HG03108 (cell line): ENCODE results near the gene SNAP47.

Experiments
- ATAC-seq: cut with Tn5 transposase; IDR thresholded peaks from one replicate; pipeline ENCODE4 v1.9.1; 2021; ENCODE audit warnings: moderate library complexity; ENCODE audit not compliant: unreplicated experiment

The SNAP47 gene

DNA sequence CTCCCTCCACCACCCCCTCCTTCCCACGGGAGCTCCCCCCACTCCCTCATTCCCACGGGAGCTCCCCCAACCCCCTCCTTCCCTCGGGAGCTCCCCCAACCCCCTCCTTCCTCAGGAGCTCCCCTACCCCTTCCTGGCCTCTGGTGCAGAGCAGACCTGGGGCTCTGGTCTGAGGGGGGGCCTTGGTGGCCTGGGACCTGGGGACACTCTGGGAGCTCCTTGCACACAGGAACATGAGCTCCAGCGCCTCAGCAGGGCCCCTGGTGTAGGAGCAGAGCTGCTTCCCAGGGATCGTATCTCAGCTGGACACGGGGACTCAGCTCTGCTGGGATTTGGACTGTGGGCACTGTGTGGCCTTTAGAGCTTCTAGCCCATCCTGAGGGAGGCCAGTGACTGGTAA lies 60.5 kb downstream of the SNAP47 start:
- ATAC-seq: no peak

DNA sequence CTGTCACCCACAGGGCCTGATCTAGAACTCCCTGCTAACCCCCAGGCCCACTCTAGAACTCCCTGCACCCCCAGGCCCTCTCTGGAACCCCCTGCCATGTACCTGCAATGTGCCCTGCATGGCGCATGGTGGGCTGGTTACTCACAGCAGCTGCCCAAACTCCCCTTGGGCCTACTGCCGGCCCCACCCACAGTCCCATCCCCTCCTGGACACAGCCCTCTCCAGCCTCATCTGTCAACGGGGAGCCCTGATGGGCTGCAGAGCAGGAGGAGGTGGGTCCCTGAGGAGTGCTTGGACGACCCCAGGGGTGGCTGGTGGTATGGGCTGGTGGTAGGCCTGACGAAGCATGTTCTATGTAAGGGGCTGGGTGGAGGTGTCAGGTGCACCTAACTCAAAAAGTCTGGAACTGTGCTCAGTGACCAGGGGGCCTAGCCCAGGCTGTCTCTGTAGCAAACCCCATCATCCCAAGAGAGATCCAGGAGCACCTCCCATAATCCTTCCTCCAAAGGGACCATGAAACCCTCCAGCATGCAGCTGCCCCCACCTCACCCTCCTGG lies 61.2 kb downstream of the SNAP47 start:
- no peak for ATAC-seq

DNA sequence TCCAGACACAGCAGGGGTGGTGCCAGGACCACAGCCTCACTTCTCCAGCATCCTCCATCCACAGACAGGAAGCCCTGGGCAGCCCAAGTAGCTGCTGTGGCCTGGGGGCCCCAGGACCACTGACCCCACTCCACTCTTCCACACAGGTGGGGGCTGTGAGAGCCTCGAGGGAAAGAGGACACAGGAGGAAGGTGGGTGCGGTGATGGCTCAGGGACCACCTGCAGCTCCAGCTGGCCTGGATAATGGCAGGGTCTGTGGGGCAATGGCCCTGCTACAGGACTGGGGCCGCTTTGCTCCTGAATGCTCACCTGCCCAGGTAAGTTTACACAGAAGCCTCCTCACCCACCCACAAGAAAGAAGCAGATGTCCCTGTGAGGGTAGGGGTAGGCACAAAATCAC lies 61.9 kb downstream of the SNAP47 start:
- no peak for ATAC-seq

DNA sequence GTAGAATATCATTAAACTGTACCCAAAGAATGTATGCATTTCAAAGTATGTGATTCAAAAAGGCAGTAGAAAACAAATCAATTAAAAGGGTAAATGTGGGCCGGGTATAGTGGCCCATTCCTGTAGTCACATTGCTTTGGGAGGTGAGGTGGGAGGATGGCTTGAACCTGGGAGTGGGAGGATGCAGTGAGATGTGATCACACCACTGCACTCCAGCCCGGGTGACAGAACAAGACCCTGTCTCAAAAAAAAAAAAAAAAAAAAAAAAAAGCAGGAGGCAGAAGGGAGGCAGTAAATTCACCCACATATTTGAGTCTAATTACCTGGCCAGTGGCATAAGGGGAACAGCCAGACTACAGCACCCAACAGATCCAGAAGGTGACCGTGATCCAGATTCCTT lies 62.4 kb downstream of the SNAP47 start:
- no peak for ATAC-seq

DNA sequence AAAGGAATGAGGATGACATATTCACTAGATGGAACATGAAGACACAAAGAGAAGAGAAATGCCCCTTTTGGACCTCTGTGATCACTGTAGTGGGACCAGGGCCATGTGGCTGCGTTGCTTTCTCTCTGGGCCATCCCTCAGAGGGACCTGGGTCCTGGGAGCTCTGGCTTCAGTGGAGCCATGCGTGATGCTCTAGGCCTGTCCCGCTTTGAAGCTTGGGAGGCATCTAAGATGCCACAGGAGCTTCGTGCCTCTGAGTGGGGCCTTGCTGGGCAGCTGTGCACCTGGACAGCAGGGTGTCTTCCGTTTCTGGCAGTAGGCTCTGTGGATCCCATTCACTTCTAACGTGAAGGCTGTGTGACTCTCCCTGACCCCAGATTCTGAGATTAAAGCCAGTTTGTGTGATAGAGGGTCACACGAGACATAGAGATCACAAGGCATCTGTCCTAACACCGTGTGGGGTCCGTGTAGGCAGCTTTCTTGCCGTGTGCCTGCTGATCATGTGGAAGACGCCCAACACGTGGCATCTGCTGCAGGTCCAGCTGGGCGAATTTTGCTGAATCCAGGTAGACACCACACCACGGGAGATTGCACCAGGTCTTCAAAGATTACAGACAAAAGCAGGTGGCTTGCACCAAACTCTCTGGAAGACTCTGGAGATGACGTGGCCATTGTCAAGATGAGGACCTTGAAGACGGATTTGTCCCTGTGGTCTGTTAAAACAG lies 63.0 kb downstream of the SNAP47 start:
- no peak for ATAC-seq

DNA sequence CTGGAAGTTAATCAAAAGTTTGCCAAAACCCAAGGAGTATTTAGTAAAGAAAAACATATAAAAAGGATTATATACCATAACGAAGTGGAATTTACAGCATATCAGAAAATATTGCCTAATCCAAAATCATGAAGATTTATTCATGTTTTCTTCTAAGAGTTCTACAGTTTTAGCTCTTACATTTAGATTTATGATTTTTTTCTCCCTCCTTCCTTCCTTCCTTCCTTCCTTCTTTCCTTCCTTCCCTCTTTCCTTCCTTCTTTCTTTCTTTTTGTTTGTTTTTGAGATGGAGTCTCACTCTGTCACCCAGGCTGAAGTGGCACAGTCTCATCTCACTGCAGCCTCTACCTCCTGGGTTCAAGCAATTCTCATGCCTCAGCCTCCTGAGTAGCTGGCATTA lies 64.5 kb downstream of the SNAP47 start:
- no peak for ATAC-seq

DNA sequence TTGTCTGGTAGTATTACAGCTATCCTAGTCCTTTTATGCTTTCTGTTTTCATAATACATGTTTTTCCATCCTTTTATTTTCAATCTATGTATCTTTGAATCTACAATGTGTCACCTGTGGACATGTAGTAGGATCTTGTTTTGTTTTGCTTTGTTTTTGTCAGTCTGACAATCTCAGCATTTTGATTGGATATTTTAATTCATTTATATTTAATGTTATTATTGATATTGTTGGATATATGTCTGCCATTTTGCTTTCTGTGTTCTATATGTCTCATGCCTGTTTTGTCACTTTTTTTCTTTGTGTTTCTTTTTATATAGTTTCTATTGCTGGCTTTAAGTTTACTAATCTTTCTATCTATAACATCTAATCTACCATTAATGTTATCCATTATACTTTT lies 68.7 kb downstream of the SNAP47 start:
- no peak for ATAC-seq

DNA sequence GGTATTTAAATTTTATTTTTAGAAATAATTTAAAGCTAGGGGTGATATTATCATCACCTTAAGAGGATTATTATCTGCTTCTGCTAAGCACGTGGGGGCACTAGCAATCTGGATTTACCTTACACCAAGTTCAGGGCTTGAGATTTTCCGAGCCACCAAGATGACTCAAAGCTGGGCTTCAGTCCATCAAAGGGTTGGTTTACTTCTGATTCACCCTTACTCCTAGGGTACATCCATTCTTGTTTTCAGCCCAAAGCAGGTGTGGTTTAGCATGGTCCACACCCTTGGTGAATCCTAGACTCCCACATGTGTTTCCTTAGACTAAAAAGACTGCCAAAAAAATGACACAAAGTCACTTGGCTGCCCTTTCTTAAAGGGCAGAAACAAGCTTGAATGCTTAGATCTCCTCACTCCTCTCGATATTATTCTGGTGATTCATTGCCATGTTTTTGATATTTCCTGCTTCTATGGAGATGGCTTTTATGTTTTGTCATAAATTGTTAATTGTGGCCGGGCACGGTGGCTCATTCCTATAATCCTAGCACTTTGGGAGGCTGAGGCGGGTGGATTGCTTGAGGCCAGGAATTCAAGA lies 70.5 kb downstream of the SNAP47 start:
- ATAC-seq: no peak

DNA sequence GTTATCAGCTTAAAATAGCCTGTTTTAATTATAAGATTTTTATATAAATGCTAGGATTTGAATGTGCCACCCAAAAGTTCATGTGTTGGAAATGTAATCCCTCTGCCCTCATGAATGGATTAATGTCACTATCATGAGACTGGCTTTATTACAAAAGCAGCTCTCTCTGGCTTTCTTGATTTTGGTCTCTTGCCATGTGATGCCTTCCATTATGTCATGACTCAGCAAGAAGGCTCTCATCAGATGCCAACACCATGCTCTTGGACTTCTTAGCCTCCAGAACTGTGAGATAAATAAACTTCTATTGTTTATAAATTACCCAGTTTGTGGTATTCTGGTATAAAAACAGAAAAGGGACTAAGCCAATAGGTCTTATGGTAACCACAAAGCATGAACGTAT lies 73.3 kb downstream of the SNAP47 start:
- ATAC-seq: no peak

DNA sequence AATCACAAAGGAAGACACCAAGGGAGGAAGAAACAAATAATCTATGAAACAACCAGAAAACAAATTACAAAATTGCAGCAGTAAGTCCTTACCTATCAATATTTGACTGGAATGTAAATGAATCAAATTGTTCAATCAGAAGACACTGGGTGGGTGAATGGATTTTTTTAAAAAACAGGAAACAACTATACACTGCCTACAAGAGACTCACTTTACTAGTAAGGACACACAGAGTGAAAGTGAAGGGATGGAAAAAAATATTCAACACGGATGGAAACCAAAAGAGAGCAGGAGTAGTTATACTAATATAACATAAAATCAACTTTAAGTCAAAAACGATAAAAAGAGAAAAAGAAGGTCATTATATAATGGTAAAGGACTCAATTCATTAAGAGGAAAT lies 73.8 kb downstream of the SNAP47 start:
- ATAC-seq: no peak

DNA sequence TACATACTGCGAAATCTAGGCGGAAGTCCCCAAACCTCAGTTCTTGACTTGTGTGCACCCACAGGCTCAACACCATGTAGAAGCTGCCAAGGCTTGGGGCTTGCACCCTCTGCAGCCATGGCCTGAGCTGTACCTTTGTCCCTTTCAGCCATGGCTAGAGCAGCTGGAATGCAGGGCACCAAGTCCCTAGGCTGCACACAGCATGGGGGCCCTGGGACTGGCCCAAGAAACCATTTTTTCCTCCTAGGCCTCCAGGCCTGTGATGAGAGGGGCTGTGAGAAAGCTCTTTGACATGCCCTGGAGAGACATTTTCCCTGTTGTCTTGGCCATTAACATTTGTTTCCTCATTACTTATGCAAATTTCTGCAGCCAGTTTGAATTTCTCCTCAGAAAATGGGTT lies 78.7 kb downstream of the SNAP47 start:
- ATAC-seq: no peak

DNA sequence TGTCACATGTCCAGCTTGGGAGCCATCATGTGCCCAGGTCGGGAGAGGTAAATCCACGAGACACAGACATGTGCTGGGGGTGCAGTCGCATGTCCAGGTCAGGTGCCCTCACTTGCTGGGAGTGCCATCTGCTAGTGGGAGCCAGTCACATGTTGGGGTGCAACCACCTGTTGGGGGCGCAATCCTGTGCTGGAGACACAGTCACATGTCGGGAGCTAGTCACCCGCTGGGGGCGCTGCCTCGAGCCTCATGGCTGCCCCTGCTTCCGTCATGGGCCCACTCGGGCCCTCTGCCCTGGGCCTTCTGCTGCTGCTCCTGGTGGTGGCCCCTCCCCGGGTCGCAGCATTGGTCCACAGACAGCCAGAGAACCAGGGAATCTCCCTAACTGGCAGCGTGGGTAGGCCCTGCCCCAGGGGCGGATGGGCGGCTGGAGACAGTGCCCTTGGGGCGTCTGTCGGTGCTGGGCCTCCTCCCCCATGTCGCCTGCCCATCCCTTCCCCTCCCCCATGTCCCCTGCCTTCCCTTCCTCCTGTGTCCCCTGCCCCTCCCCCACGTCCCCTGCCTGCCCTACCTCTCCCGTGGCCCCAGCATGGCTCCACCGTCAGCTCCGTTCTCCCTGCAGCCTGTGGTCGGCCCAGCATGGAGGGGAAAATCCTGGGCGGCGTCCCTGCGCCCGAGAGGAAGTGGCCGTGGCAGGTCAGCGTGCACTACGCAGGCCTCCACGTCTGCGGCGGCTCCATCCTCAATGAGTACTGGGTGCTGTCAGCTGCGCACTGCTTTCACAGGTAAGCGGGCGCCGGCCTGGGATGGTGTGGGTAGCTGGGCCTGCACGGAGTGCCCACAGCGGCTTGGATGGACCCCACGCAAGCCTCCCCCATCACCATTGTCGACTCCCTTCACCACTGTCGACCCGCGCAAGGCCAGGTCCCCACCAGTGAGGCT lies 80.5 kb downstream of the SNAP47 start, which contains the start of gene PRSS38:
TSS of gene PRSS38 (plus strand) at position 208 of the 942 bp plus-strand sequence. CDS start at position 250, 42 bp downstream.
- ATAC-seq: no peak

DNA sequence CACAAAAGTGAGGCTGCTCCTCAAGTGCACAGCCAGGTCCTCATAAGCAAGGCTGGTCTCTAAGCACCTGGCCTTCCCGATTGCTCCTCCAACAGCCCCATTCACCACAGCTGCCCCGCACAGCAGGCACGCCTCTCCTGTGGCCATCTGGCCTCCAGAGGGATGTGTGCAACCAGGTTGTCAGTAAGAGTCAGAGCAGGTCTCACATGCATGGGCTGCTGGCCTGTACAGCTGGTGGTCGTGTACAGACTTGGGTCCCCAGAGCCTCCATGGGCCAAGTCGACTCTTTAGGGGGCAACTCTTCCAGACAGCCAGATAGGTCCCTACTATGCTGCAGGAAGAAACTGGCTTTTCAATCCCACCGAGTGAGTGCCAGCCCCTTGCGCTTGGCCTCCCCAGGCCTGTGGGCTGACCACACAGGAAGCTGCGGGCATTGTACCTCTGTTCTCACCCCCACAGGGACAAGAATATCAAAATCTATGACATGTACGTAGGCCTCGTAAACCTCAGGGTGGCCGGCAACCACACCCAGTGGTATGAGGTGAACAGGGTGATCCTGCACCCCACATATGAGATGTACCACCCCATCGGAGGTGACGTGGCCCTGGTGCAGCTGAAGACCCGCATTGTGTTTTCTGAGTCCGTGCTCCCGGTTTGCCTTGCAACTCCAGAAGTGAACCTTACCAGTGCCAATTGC lies 81.7 kb downstream of the SNAP47 start:
- ATAC-seq: no peak

DNA sequence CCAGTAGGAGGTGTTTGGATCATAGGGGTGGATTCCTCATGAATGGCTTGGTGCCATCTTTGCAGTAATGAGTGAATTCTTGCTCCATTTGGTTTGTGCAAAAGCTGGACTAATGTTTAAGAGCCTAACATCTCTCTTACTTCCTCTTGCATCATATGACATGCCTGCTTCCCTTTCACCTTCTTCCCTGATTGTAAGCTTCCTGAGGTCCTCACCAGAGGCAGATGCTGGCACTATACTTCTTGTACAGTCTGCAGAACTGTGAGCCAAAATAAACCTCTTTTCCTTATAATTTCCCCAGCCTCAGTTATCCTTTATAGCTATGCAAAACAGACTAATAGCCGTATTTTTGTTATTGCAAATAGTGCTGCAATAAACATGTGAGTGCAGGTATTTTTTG lies 88.3 kb downstream of the SNAP47 start:
- ATAC-seq: no peak

DNA sequence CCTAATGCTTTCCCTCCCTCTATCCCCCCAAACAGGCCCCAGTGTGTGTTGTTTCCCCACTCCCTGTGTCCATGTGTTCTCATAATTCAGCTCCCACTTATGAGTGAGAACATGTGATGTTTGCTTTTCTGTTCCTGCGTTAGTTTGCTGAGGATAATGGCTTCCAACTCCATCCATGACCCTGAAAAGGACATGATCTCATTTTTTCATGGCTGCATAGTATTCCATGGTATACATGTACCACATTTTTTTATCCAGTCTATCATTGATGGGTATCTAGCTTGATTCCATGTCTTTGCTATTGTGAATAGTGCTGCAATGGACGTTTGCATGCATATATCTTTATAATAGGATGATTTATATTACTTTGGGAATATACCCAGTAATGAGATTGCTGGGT lies 89.0 kb downstream of the SNAP47 start:
- no peak for ATAC-seq

DNA sequence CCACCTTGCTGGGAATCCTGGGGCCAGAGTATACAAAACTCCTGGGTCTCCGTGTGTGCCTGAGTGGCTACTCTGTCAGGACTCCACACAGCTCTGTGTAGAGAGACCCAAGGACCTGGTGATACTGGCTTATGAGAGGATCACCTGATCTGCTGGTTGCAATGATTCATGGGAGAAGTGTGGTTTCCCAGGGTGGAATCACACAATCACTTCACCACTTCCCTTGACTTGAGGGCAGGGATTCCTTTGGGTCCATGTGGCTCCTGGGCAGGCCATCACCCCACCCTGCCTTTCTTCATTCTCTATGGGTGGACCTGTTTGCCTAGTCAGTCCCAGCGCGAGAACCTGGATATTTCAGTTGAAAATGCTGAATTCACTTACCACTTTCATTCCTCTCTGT lies 93.6 kb downstream of the SNAP47 start:
- no peak for ATAC-seq
